ENCODE data around the gene DCTD.

Gene DCTD

DNA sequence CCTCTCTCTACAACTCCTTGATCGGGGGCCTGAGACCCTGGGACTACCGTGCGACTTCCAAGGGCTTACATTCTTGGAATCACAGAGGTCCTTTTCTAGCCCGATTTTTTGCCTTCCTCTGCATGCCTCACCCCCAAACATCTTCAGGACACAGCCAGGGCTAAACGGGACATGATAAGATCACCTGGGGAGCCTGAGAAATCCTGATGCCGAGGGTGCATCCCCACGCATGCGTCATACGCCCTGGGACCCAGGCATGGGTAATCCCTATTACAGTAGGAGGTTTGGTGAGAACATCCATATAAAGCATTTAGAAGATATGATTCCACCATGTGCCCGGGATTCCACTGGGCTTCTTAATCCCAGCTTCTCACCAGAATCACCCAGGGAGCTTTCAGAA, 77.1 kb downstream of the DCTD start:
- DNase-seq (ENCODE audit: low read depth in 2 of 2), result no peak
